ENCODE data around the gene AUTS2. TPM values are rescaled to one million over a fixed set of nuclear protein-coding genes. Genes with fewer than 3 reads are reported as not detected.

Gene AUTS2
- total and polyA plus RNA-seq, 10 of the 15 experiments (the other 5 are each of a cell fraction or from before 2014, with no cell fraction given): 6.4 to 55.6 (median 21.6) TPM

GRCh38 chr7:69624435-69625230 lies 26.4 kb downstream of the AUTS2 start (continued):
- no peak for TF ChIP-seq SKIL (IDR thresholded peaks at IDR 0.05; ENCODE audit: low read depth, poor library complexity, severe bottlenecking)
- no peak for TF ChIP-seq MYC (IDR thresholded peaks at IDR 0.05; ENCODE audit: insufficient read depth, insufficient read length, insufficient replicate concordance, low read length, severe bottlenecking)
- TF ChIP-seq HCFC1 (IDR thresholded peaks at IDR 0.05; ENCODE audit: low read length): no peak
- TF ChIP-seq POLR2AphosphoS2 (IDR thresholded peaks at IDR 0.05; ENCODE audit: low read depth, low read length): no peak
- no peak for TF ChIP-seq ZBTB33 (IDR thresholded peaks at IDR 0.05)
- no peak for TF ChIP-seq BCLAF1 (IDR thresholded peaks at IDR 0.05)
- TF ChIP-seq POLR2A (IDR thresholded peaks at IDR 0.05; ENCODE audit: low read depth, low read length): no peak
- no peak for TF ChIP-seq RCOR1 (conservative IDR thresholded peaks at IDR 0.05; ENCODE audit: low read depth, low read length)

Measured in GM12878 (cell line).